Measurements from ENCODE around the gene SLX1A. TPM values are rescaled to one million over a fixed set of nuclear protein-coding genes. Genes with fewer than 3 reads are reported as not detected.
"Not testable (repeated sequence)": the region's sequence is repeated elsewhere in the genome, so short reads cannot be mapped to it uniquely, and the experiment has no call there.

Gene SLX1A
- total RNA-seq, 1 experiment from 2014 or later: 37.1 TPM

GRCh38 chr16:30186782-30187555 is 6.7 kb upstream of the SLX1A start:
- peaks cover 4% of the 10 kb centered on the region for H3K4me1 Mint-ChIP-seq (ENCODE audit: insufficient read depth, unreplicated experiment)
- no TSS peak for BruUV-seq (replicated peaks)
- H3K27me3 Mint-ChIP-seq (ENCODE audit: insufficient read depth, unreplicated experiment): no peaks in the 10 kb centered on the region
- DNase-seq (ENCODE audit: unreplicated experiment): peak; percentile 61
- peak; percentile 78 for TF ChIP-seq CTCF (IDR thresholded peaks at IDR 0.05; ENCODE audit: unreplicated experiment)
- POLR2A ChIA-PET: no interaction called here
- no peaks in the 10 kb centered on the region for H3K36me3 Mint-ChIP-seq (ENCODE audit: insufficient read depth, unreplicated experiment)
- no peak overlapping the region for H3K27ac Mint-ChIP-seq (ENCODE audit: low read depth, unreplicated experiment)
- H3K9me3 Mint-ChIP-seq (ENCODE audit: unreplicated experiment): no peaks in the 10 kb centered on the region
- intact Hi-C loops (cut with micrococcal nuclease): no loop called here
- CTCF ChIA-PET: interaction anchor here (0.6 to 2.4 kb wide), 6 partner anchors 15 to 310 kb away, joined by 3 to 9 read pairs (median 4); partner anchors contain the start of genes TBX6 and ZNF771
- no peak overlapping the region for H3K4me3 Mint-ChIP-seq (ENCODE audit: unreplicated experiment)

DNA sequence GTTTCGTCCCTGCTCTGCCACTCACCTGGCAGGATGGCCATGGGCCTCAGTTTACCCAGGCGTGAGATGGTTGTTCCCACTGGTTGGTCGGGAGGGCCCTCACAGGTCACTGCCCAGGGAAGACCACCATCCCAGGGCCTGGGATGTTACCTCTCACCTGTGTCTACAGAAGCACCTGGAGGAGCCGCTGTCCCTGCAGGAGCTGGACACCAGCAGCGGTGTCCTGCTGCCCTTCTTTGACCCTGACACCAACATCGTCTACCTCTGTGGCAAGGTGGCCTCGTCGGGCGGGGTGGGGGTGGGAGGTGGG is 6.2 kb upstream of the SLX1A start:
- POLR2A ChIA-PET: no interaction called here
- H3K4me1 Mint-ChIP-seq (ENCODE audit: insufficient read depth, unreplicated experiment): peaks cover 4% of the 10 kb centered on the region

GRCh38 chr16:30187971-30188561 is 5.6 kb upstream of the SLX1A start:
- Mint-ChIP-seq H3K36me3 (ENCODE audit: insufficient read depth, unreplicated experiment) (no peaks in the 10 kb centered on the region), H3K4me3 (ENCODE audit: unreplicated experiment) (no peak overlapping the region), H3K9me3 (ENCODE audit: unreplicated experiment) (no peaks in the 10 kb centered on the region), H3K27ac (ENCODE audit: low read depth, unreplicated experiment) (no peak overlapping the region), H3K4me1 (ENCODE audit: insufficient read depth, unreplicated experiment) (peaks cover 4% of the 10 kb centered on the region), H3K27me3 (ENCODE audit: insufficient read depth, unreplicated experiment) (no peaks in the 10 kb centered on the region)
- ChIA-PET CTCF (interaction anchor here (0.5 to 1.2 kb wide), 6 partner anchors 16 to 753 kb away, joined by 3 to 4 read pairs (median 4); partner anchors contain the start of gene TBX6), POLR2A (no interaction called here)
- TF ChIP-seq CTCF (IDR thresholded peaks at IDR 0.05; ENCODE audit: unreplicated experiment): no peak
- no TSS peak for BruUV-seq (replicated peaks)
- DNase-seq (ENCODE audit: unreplicated experiment): no peak
- intact Hi-C loops (cut with micrococcal nuclease): no loop called here

More for the DNA sequence above, 6.2 kb upstream of the SLX1A start:
- no TSS peak for BruUV-seq (replicated peaks)
- no peak for TF ChIP-seq CTCF (IDR thresholded peaks at IDR 0.05; ENCODE audit: unreplicated experiment)
- CTCF ChIA-PET: interaction anchor here (0.5 to 1.2 kb wide), 6 partner anchors 16 to 753 kb away, joined by 3 to 4 read pairs (median 4); partner anchors contain the start of gene TBX6
- Mint-ChIP-seq H3K4me3 (ENCODE audit: unreplicated experiment) (no peak overlapping the region), H3K27ac (ENCODE audit: low read depth, unreplicated experiment) (no peak overlapping the region), H3K36me3 (ENCODE audit: insufficient read depth, unreplicated experiment) (no peaks in the 10 kb centered on the region), H3K27me3 (ENCODE audit: insufficient read depth, unreplicated experiment) (no peaks in the 10 kb centered on the region), H3K9me3 (ENCODE audit: unreplicated experiment) (no peaks in the 10 kb centered on the region)
- no peak for DNase-seq (ENCODE audit: unreplicated experiment)
- intact Hi-C loops (cut with micrococcal nuclease): no loop called here

DNA sequence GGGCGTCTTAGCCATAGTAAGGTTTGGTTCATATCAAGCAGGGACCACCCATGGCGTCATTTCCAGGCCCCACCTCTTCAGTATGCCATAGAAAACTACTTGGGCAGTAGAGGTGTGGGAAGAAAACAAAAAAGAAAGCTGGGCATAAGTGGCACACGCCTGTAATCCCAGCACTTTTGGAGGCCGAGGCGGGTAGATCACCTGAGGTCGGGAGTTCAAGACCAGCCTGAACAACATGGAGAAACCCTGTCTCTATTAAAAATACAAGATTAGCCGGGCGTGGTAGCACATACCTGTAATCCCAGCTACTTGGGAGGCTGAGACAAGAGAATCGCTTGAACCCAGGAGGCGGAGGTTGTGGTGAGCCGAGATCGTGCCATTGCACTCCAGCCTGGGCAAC is 2.5 kb upstream of the SLX1A start:
- BruUV-seq (replicated peaks); H3K4me1 Mint-ChIP-seq (ENCODE audit: insufficient read depth, unreplicated experiment); POLR2A ChIA-PET; DNase-seq (ENCODE audit: unreplicated experiment); CTCF ChIA-PET; H3K9me3 Mint-ChIP-seq (ENCODE audit: unreplicated experiment); H3K36me3 Mint-ChIP-seq (ENCODE audit: insufficient read depth, unreplicated experiment); H3K27ac Mint-ChIP-seq (ENCODE audit: low read depth, unreplicated experiment); H3K27me3 Mint-ChIP-seq (ENCODE audit: insufficient read depth, unreplicated experiment); intact Hi-C loops (cut with micrococcal nuclease); H3K4me3 Mint-ChIP-seq (ENCODE audit: unreplicated experiment): not testable (repeated sequence)

DNA sequence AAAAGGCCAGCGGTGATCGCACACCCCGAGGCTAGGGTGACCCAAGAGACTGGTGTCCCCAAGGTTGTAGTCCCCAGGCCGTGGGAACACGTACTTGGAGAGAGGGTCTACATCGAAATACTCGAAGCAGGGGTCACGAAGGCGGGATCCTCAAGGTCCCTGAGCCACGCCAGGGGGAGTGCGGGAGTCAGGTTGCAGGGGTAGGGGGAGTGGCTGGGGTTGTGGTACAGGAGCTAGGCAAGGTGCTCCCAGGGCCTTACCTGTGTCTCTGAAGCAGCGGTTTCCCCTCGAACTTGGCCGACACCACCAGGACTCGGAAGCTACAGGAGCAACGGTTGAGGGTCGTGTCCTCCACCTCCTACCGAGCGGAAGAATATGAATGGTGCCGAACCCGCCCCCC is 577 bp upstream of the SLX1A start:
- intact Hi-C loops (cut with micrococcal nuclease); H3K27me3 Mint-ChIP-seq (ENCODE audit: insufficient read depth, unreplicated experiment); DNase-seq (ENCODE audit: unreplicated experiment); H3K36me3 Mint-ChIP-seq (ENCODE audit: insufficient read depth, unreplicated experiment); H3K4me3 Mint-ChIP-seq (ENCODE audit: unreplicated experiment); CTCF ChIA-PET; H3K27ac Mint-ChIP-seq (ENCODE audit: low read depth, unreplicated experiment); H3K4me1 Mint-ChIP-seq (ENCODE audit: insufficient read depth, unreplicated experiment); POLR2A ChIA-PET; H3K9me3 Mint-ChIP-seq (ENCODE audit: unreplicated experiment): not testable (repeated sequence)
- BruUV-seq (replicated peaks): TSS peak; percentile 69

DNA sequence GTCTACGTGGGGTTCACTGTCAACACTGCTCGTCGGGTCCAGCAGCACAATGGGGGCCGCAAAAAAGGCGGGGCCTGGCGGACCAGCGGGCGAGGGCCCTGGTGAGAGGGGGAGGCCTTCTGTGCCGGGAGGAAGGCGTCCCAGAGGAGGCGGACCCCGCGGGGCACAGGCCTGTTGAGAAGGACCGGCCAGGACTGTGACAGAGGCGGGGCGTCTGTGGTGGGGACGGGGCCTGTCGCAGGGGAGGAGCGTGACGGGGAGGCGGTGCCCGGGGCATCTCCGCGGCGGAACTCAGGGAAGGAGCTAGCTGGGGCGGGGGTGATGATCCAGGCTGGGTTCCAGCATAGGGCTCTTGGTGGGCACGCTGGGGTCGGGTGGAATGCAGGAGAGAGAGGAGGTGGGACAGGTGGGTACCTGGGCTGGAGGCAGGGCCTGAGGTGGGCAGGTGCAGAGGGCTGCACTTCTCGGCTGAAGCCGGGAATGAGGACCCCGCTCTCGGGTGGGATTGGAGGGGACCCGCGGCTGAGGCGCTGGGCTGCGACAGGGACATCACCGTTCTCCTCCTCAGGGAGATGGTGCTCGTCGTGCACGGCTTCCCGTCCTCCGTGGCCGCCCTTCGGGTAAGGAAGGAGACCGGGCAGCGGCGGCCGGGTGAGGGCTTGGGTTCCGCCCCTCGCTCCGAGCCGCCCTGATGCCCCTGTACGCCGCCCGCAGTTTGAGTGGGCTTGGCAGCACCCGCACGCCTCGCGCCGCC is 674 bp downstream of the SLX1A start:
- CTCF ChIA-PET; H3K36me3 Mint-ChIP-seq (ENCODE audit: insufficient read depth, unreplicated experiment); H3K27me3 Mint-ChIP-seq (ENCODE audit: insufficient read depth, unreplicated experiment); H3K4me1 Mint-ChIP-seq (ENCODE audit: insufficient read depth, unreplicated experiment); H3K9me3 Mint-ChIP-seq (ENCODE audit: unreplicated experiment); POLR2A ChIA-PET; H3K27ac Mint-ChIP-seq (ENCODE audit: low read depth, unreplicated experiment); H3K4me3 Mint-ChIP-seq (ENCODE audit: unreplicated experiment); intact Hi-C loops (cut with micrococcal nuclease); DNase-seq (ENCODE audit: unreplicated experiment): not testable (repeated sequence)
- TSS peak; percentile 93 for BruUV-seq (replicated peaks)

GRCh38 chr16:30197001-30197400 is 3.3 kb downstream of the SLX1A start:
- H3K4me3 Mint-ChIP-seq (ENCODE audit: unreplicated experiment); H3K4me1 Mint-ChIP-seq (ENCODE audit: insufficient read depth, unreplicated experiment); H3K9me3 Mint-ChIP-seq (ENCODE audit: unreplicated experiment); H3K36me3 Mint-ChIP-seq (ENCODE audit: insufficient read depth, unreplicated experiment); BruUV-seq (replicated peaks); intact Hi-C loops (cut with micrococcal nuclease); POLR2A ChIA-PET; H3K27ac Mint-ChIP-seq (ENCODE audit: low read depth, unreplicated experiment); DNase-seq (ENCODE audit: unreplicated experiment); H3K27me3 Mint-ChIP-seq (ENCODE audit: insufficient read depth, unreplicated experiment); CTCF ChIA-PET: not testable (repeated sequence)

Data from MCF 10A (cell line).